ENCODE measurements around the gene ATXN7L1.

DNA sequence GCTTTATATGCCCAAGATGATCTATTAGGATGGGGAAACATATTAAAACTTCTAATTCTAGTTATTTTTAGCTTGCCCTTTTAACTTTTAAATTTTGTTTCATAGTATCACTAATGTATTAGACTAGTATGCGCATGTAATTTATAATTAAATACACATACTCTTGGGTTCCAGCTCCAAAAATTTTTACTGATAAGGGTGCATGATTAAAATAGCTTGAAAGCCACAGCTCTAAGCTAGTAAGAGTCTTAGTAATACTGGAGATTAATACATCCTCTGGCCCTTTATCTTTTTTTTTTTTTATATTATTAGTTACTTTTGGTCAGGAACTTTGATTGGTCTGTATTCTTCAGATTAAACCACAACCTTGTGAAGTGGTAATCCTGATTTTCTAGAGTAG lies 53.6 kb downstream of the ATXN7L1 start:
- no peak for TF ChIP-seq EZH2 (IDR thresholded peaks at IDR 0.05; ENCODE audit: low read depth)
- TF ChIP-seq, protein P1, sequence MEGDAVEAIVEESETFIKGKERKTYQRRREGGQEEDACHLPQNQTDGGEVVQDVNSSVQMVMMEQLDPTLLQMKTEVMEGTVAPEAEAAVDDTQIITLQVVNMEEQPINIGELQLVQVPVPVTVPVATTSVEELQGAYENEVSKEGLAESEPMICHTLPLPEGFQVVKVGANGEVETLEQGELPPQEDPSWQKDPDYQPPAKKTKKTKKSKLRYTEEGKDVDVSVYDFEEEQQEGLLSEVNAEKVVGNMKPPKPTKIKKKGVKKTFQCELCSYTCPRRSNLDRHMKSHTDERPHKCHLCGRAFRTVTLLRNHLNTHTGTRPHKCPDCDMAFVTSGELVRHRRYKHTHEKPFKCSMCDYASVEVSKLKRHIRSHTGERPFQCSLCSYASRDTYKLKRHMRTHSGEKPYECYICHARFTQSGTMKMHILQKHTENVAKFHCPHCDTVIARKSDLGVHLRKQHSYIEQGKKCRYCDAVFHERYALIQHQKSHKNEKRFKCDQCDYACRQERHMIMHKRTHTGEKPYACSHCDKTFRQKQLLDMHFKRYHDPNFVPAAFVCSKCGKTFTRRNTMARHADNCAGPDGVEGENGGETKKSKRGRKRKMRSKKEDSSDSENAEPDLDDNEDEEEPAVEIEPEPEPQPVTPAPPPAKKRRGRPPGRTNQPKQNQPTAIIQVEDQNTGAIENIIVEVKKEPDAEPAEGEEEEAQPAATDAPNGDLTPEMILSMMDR (conservative IDR thresholded peaks at IDR 0.05), result no peak
